SK-N-SH (cell line): ENCODE results near the gene TMEM126A.

Source experiments
- CHD2 ChIP-seq: fragments of 150-350 bp; IDR thresholded peaks from 2 replicates; pipeline ENCODE4 v1.6.1; 2018; ENCODE audit warnings: low read length; ENCODE audit not compliant: partially characterized antibody
- CTCF ChIP-seq: fragments of 200-600 bp; sonication (generic); IDR thresholded peaks from 2 replicates; pipeline ENCODE4 v1.6.1; 2017; ENCODE audit warnings: antibody characterized with exemption, mild to moderate bottlenecking, moderate library complexity
- GABPA ChIP-seq: IDR thresholded peaks from 2 replicates; pipeline ENCODE4 v1.4.0; 2012; ENCODE audit warnings: low read depth, mild to moderate bottlenecking
- MAX ChIP-seq: IDR thresholded peaks from 2 replicates; pipeline ENCODE4 v1.4.0; 2012; ENCODE audit warnings: low read depth
- NRF1 ChIP-seq: IDR thresholded peaks from 2 replicates; pipeline ENCODE4 v1.6.1; 2012; ENCODE audit warnings: low read depth, mild to moderate bottlenecking, low read length
- POLR2AphosphoS5 ChIP-seq: IDR thresholded peaks from 2 replicates; pipeline ENCODE4 v1.6.1; 2012; ENCODE audit warnings: low read depth, low read length
- REST ChIP-seq: IDR thresholded peaks from 2 replicates; pipeline ENCODE4 v1.6.1; 2012; ENCODE audit warnings: mild to moderate bottlenecking, low read depth, low read length, moderate library complexity
- RFX5 ChIP-seq: IDR thresholded peaks from 2 replicates; pipeline ENCODE4 v1.6.1; 2012; ENCODE audit warnings: mild to moderate bottlenecking, improper control_type of control experiment, low read length
- SIN3A ChIP-seq: IDR thresholded peaks from 2 replicates; pipeline ENCODE4 v1.6.1; 2012; ENCODE audit warnings: low read depth, mild to moderate bottlenecking, low read length, moderate library complexity, borderline replicate concordance
- USF2 ChIP-seq: fragments of 150-350 bp; IDR thresholded peaks from 2 replicates; pipeline ENCODE4 v1.6.1; 2017; ENCODE audit warnings: antibody characterized with exemption, low read length, low read depth, borderline replicate concordance
- ZBTB33 ChIP-seq: IDR thresholded peaks from 2 replicates; pipeline ENCODE4 v1.4.0; 2012; ENCODE audit warnings: low read depth, borderline replicate concordance

GRCh38 chr11:85603220-85603619 is 44.5 kb upstream of the TMEM126A start:
- TF ChIP-seq NRF1 (no peak), USF2 (no peak), ZBTB33 (no peak), MAX (no peak), CTCF (no peak), POLR2AphosphoS5 (no peak), GABPA (no peak), RFX5 (no peak), CHD2 (no peak), SIN3A (no peak), REST (no peak)
